H1 (cell line): Measurements from ENCODE around the gene HBB. TPM values are rescaled to one million over a fixed set of nuclear protein-coding genes. Genes with fewer than 3 reads are reported as not detected.

Experiments used
- CTCF ChIA-PET: fragments of 300-600 bp; sonication (Branson Sonifier 250); formaldehyde crosslinking; loops from one replicate; lab custom pipeline; 2021; ENCODE audit not compliant: partially characterized antibody; lab: Charles Lee
- POLR2A ChIA-PET: fragments of 300-600 bp; sonication (Branson Sonifier 250); formaldehyde crosslinking; loops from one replicate; lab custom pipeline; 2021; ENCODE audit warnings: inconsistent platforms; ENCODE audit not compliant: partially characterized antibody; lab: Charles Lee
- DNase-seq, 2 experiments: peaks; one replicate each; pipeline versions ENCODE4 v3.0.0 to v3.0.0-alpha.2; 2010 to 2022; ENCODE audit warnings: low spot score in 2 of 2, low read depth in 1 of 2, mixed read lengths in 1 of 2
- FAIRE-seq: peaks from 2 replicates; lab custom pipeline; 2011; peaks lifted over from hg19 to GRCh38; lab: Jason Lieb, UNC
- H2AFZ ChIP-seq: 2 replicates; pipeline ENCODE4 v1.8.1; 2012; ENCODE audit warnings: low read length, inconsistent platforms
- H2AK5ac ChIP-seq: 2 replicates; pipeline ENCODE4 v1.6.1; 2013; ENCODE audit warnings: low read depth, low read length
- H2BK120ac ChIP-seq: replicated peaks from 2 replicates; pipeline ENCODE3; 2013; ENCODE audit warnings: low read depth, low read length, inconsistent platforms
- H2BK12ac ChIP-seq: 2 replicates; pipeline ENCODE4 v1.6.1; 2013; ENCODE audit warnings: low read depth, low read length
- H2BK15ac ChIP-seq: 2 replicates; pipeline ENCODE4 v1.6.1; 2013; ENCODE audit warnings: low read length
- H2BK20ac ChIP-seq: 2 replicates; pipeline ENCODE4 v1.6.1; 2013; ENCODE audit warnings: low read length
- H2BK5ac ChIP-seq: 2 replicates; pipeline ENCODE4 v1.6.1; 2013; ENCODE audit warnings: low read depth, low read length
- H3K14ac ChIP-seq: 2 replicates; pipeline ENCODE4 v1.6.1; 2013; ENCODE audit warnings: inconsistent platforms; ENCODE audit not compliant: insufficient read length
- H3K18ac ChIP-seq: 2 replicates; pipeline ENCODE4 v1.6.1; 2013; ENCODE audit warnings: low read length; ENCODE audit errors: extremely low read depth
- H3K23ac ChIP-seq: 2 replicates; pipeline ENCODE4 v1.6.1; 2013; ENCODE audit warnings: inconsistent platforms; ENCODE audit not compliant: insufficient read length
- H3K23me2 ChIP-seq: 2 replicates; pipeline ENCODE4 v1.6.1; 2013; ENCODE audit warnings: low read depth, low read length
- H3K27ac ChIP-seq: 2 replicates; pipeline ENCODE4 v1.6.1; 2011; ENCODE audit warnings: low read depth, low read length, inconsistent platforms
- H3K27me3 ChIP-seq, 4 experiments: replicated peaks in 1 of 4; 1 replicate in 1 of 4; 2 replicates in 3 of 4; pipeline versions ENCODE4 v1.6.1 to v1.8.1; 2011 to 2013; ENCODE audit warnings: low read length in 3 of 4, mild to moderate bottlenecking in 3 of 4, inconsistent platforms in 2 of 4, mixed read lengths in 2 of 4, moderate library complexity in 1 of 4; ENCODE audit not compliant: control insufficient read depth in 3 of 4, insufficient read depth in 3 of 4; ENCODE audit errors: extremely low read depth in 1 of 4
- H3K36me3 ChIP-seq, 4 experiments: 2 replicates each; pipeline versions ENCODE4 v1.6.1 to v1.8.1; 2011 to 2013; ENCODE audit warnings: mild to moderate bottlenecking in 4 of 4, low read length in 3 of 4, moderate library complexity in 2 of 4, control low read depth in 1 of 4, inconsistent platforms in 1 of 4; ENCODE audit not compliant: insufficient read depth in 4 of 4, control insufficient read depth in 2 of 4
- H3K4ac ChIP-seq: replicated peaks from 2 replicates; pipeline ENCODE3; 2013; ENCODE audit warnings: low read length, low read depth, mixed read lengths, inconsistent platforms; ENCODE audit not compliant: insufficient read length
- H3K4me1 ChIP-seq, 4 experiments: replicated peaks in 1 of 4; 1 replicate in 1 of 4; 2 replicates in 3 of 4; pipeline versions ENCODE4 v1.6.1 to v1.8.1; 2011 to 2013; ENCODE audit warnings: low read length in 3 of 4, inconsistent platforms in 2 of 4, mixed read lengths in 1 of 4; ENCODE audit not compliant: insufficient read depth in 4 of 4, control insufficient read depth in 3 of 4
- H3K4me2 ChIP-seq, 2 experiments: 2 replicates each; pipeline versions ENCODE4 v1.6.1 to v1.8.1; 2011 to 2013; ENCODE audit warnings: low read depth in 2 of 2, low read length in 2 of 2, control low read depth in 1 of 2, inconsistent platforms in 1 of 2, mild to moderate bottlenecking in 1 of 2; ENCODE audit not compliant: insufficient read depth in 1 of 2
- H3K4me3 ChIP-seq, 4 experiments: fragments of 200-600, 300-600 bp in 1 of 4; sonication (generic), shearing (Covaris generic), sonication (Bioruptor Twin) in 1 of 4; 2 replicates each; pipeline versions ENCODE4 v1.5.1 to v1.8.1; 2011 to 2016; ENCODE audit warnings: low read length in 4 of 4, low read depth in 3 of 4, control low read depth in 2 of 4, inconsistent platforms in 2 of 4, mild to moderate bottlenecking in 2 of 4, mixed read lengths in 1 of 4, moderate library complexity in 1 of 4; ENCODE audit not compliant: insufficient read depth in 2 of 4; ENCODE audit errors: extremely low read depth in 1 of 4
- H3K56ac ChIP-seq: replicated peaks from 2 replicates; pipeline ENCODE3; 2013; ENCODE audit warnings: low read depth, mild to moderate bottlenecking, mixed read lengths, low read length, inconsistent platforms; ENCODE audit not compliant: insufficient read length
- H3K79me1 ChIP-seq: 2 replicates; pipeline ENCODE4 v1.6.1; 2013; ENCODE audit warnings: low read depth, low read length, control low read depth
- H3K79me2 ChIP-seq, 2 experiments: 2 replicates each; pipeline versions ENCODE4 v1.6.1 to v1.8.1; 2012 to 2013; ENCODE audit warnings: low read length in 2 of 2, mild to moderate bottlenecking in 2 of 2, inconsistent platforms in 1 of 2; ENCODE audit not compliant: insufficient read depth in 2 of 2, control insufficient read depth in 1 of 2
- H3K9ac ChIP-seq, 4 experiments: replicated peaks in 1 of 4; 1 replicate in 1 of 4; 2 replicates in 3 of 4; pipeline versions ENCODE4 v1.6.1 to v1.8.1; 2011 to 2013; ENCODE audit warnings: low read depth in 3 of 4, low read length in 3 of 4, control low read depth in 2 of 4, mild to moderate bottlenecking in 2 of 4, moderate library complexity in 2 of 4, inconsistent platforms in 1 of 4; ENCODE audit errors: extremely low read depth in 1 of 4
- H3K9me3 ChIP-seq, 2 experiments: 2 replicates each; pipeline versions ENCODE4 v1.6.1 to v1.8.1; 2012 to 2013; ENCODE audit warnings: mild to moderate bottlenecking in 2 of 2, moderate library complexity in 2 of 2, control low read depth in 1 of 2, inconsistent platforms in 1 of 2, low read depth in 1 of 2, low read length in 1 of 2, mixed read lengths in 1 of 2; ENCODE audit not compliant: insufficient read depth in 2 of 2
- H4K20me1 ChIP-seq, 2 experiments: replicated peaks in 1 of 2; 2 replicates each; pipeline versions ENCODE3 to v1.8.1; 2011 to 2013; ENCODE audit warnings: inconsistent platforms in 2 of 2, low read length in 2 of 2, mild to moderate bottlenecking in 1 of 2; ENCODE audit not compliant: insufficient read depth in 2 of 2, control insufficient read depth in 1 of 2
- H4K5ac ChIP-seq: 2 replicates; pipeline ENCODE4 v1.6.1; 2013; ENCODE audit warnings: low read length, low read depth, mixed read lengths, inconsistent platforms; ENCODE audit not compliant: insufficient read length
- H4K8ac ChIP-seq: 2 replicates; pipeline ENCODE4 v1.8.0; 2013; ENCODE audit warnings: mild to moderate bottlenecking, moderate library complexity, low read length, inconsistent platforms; ENCODE audit not compliant: insufficient read depth; ENCODE audit errors: extremely low read depth
- H4K91ac ChIP-seq: replicated peaks from 2 replicates; pipeline ENCODE3; 2013; ENCODE audit warnings: low read length, mixed read lengths, inconsistent platforms; ENCODE audit not compliant: insufficient read length
- BACH1 ChIP-seq: IDR thresholded peaks from 2 replicates; pipeline ENCODE4 v1.6.1; 2012; ENCODE audit warnings: low read length, improper control_type of control experiment
- EP300 ChIP-seq, 2 experiments: IDR thresholded peaks; 1 replicate in 1 of 2; 2 replicates in 1 of 2; pipeline ENCODE4 v1.6.1; 2011 to 2012; ENCODE audit warnings: low read depth in 2 of 2, low read length in 2 of 2, mild to moderate bottlenecking in 2 of 2, borderline replicate concordance in 1 of 2, inconsistent platforms in 1 of 2, moderate library complexity in 1 of 2
- FOSL1 ChIP-seq: IDR thresholded peaks from 2 replicates; pipeline ENCODE4 v1.6.1; 2011; ENCODE audit warnings: mild to moderate bottlenecking, low read depth, low read length, moderate library complexity; ENCODE audit not compliant: insufficient read depth
- HDAC2 ChIP-seq, 2 experiments: fragments of 300-600 bp in 1 of 2; sonication (generic) in 1 of 2; IDR thresholded peaks; 2 replicates each; pipeline ENCODE4 v1.6.1; 2011 to 2012; ENCODE audit warnings: low read depth in 2 of 2, low read length in 2 of 2, mild to moderate bottlenecking in 2 of 2, moderate library complexity in 2 of 2, borderline replicate concordance in 1 of 2, inconsistent platforms in 1 of 2
- JUN ChIP-seq: IDR thresholded peaks from 2 replicates; pipeline ENCODE4 v1.6.1; 2011; ENCODE audit warnings: low read depth, mild to moderate bottlenecking, improper control_type of control experiment, low read length
- KDM5A ChIP-seq: fragments of 200-600 bp; IDR thresholded peaks from 2 replicates; pipeline ENCODE4 v1.7.1; 2012; ENCODE audit warnings: mild to moderate bottlenecking, low read length, inconsistent platforms, mixed read lengths
- NRF1 ChIP-seq: IDR thresholded peaks from 2 replicates; pipeline ENCODE4 v1.6.1; 2011; ENCODE audit warnings: mild to moderate bottlenecking, low read depth, low read length, improper control_type of control experiment
- SP2 ChIP-seq: IDR thresholded peaks from 2 replicates; pipeline ENCODE4 v1.6.1; 2012; ENCODE audit warnings: mild to moderate bottlenecking, low read length, inconsistent platforms
- TCF12 ChIP-seq: IDR thresholded peaks from 2 replicates; pipeline ENCODE4 v1.6.1; 2011; ENCODE audit warnings: low read depth, mild to moderate bottlenecking, low read length
- TEAD4 ChIP-seq: IDR thresholded peaks from 2 replicates; pipeline ENCODE4 v1.6.1; 2012; ENCODE audit warnings: low read depth, low read length, inconsistent platforms, mixed read lengths
- WGBS, 2 experiments: shearing (Covaris generic) in 1 of 2; methylation state at CpG; one replicate each; pipeline versions ENCODE4 v1.1.6 to v1.1.7; 2013 to 2015; ENCODE audit warnings: low lambda C conversion rate in 2 of 2, mixed read lengths in 2 of 2, inconsistent platforms in 1 of 2, low coverage in 1 of 2, missing lambda C conversion rate in 1 of 2; ENCODE audit not compliant: insufficient replicate concordance in 2 of 2, insufficient coverage in 1 of 2, insufficient read length in 1 of 2; ENCODE audit errors: extremely low coverage in 1 of 2, missing lambda C conversion rate in 1 of 2; 5-methylcytosine and 5-hydroxymethylcytosine counted together
- polyA plus RNA-seq, 7 experiments: library from polyadenylated mRNA; depleted of rRNA in 3 of 7; stranded (reverse) in 5 of 7; unstranded in 2 of 7; fragments of >200 nt in 5 of 7; fragments of 200-250 nt in 2 of 7; gene quantifications; 1 replicate in 5 of 7; 2 replicates in 1 of 7; 4 replicates in 1 of 7; pipeline versions ENCODE4 v1.2.1 to v1.2.3, GENCODE V29; 2011 to 2013; ENCODE audit warnings: missing spikeins in 2 of 7, mixed read lengths in 2 of 7
- total RNA-seq: library from RNA; stranded (reverse); fragmentation: NEBNext Ultra II Directional; extraction: Animal tissue kit (Norgen Biotek cat#: 25700); gene quantifications from 2 replicates; pipeline ENCODE4 v1.2.1, GENCODE V29; 2021
- TF ChIP-seq, protein P1 (sequence below): IDR thresholded peaks from 2 replicates; pipeline ENCODE4 v1.6.1; 2011; ENCODE audit warnings: low read length, improper control_type of control experiment

Gene HBB
- total and polyA plus RNA-seq, 2 of the 8 experiments (the other 6 are each of a cell fraction or from before 2014, with no cell fraction given), result not detected

DNA sequence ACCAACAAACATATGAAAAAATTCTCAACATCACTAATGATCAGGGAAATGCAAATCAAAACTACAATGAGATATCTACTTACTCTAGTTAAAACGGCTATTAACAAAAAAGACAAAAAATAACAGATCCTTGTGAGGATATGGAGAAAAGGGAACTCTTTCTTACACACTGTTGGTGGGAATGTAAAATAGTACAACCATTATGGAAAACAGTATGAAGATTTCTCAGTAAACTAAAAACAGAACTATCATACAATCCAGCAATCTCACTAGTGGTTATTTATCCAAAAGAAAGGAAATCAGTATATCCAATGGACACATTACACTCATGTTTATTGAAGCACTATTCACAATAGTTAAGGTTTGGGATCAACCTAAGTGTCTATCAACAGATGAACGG lies 39.0 kb upstream of the HBB start:
- H3K23me2 ChIP-seq, result no peaks in the 10 kb centered on the region
- 39% methylated on average over 2 of the region's 2 CpGs; no CpG with 5 or more reads in 1 of the 2 experiments for WGBS, 2 experiments
- no peak overlapping the region for H3K18ac ChIP-seq
- no peak overlapping the region for H3K4me3 ChIP-seq
- H2BK20ac ChIP-seq, result no peak overlapping the region
- no peak for FAIRE-seq
- H4K5ac ChIP-seq, result no peak overlapping the region
- no peak overlapping the region for H4K91ac ChIP-seq
- no peaks in the 10 kb centered on the region for H3K79me2 ChIP-seq
- H2BK120ac ChIP-seq, result no peak overlapping the region
- no peak overlapping the region for H3K14ac ChIP-seq
- no peak overlapping the region for H3K27ac ChIP-seq
- no peaks in the 10 kb centered on the region for H4K20me1 ChIP-seq
- no peak overlapping the region for H3K4ac ChIP-seq
- H3K36me3 ChIP-seq, result no peaks in the 10 kb centered on the region
- no peaks in the 10 kb centered on the region for H3K4me1 ChIP-seq
- no peak overlapping the region for H3K4me2 ChIP-seq
- no peak overlapping the region for H2AK5ac ChIP-seq
- no peak overlapping the region for H2BK5ac ChIP-seq
- DNase-seq, result no peak
- H4K8ac ChIP-seq, result no peak overlapping the region
- ChIA-PET POLR2A (no interaction called here), CTCF (no interaction called here)
- no peaks in the 10 kb centered on the region for H3K27me3 ChIP-seq
- no peaks in the 10 kb centered on the region for H3K79me1 ChIP-seq
- no peak overlapping the region for H3K56ac ChIP-seq
- no peak overlapping the region for H2BK12ac ChIP-seq
- H3K9ac ChIP-seq, result no peak overlapping the region
- H3K23ac ChIP-seq, result no peak overlapping the region
- H3K9me3 ChIP-seq, result no peaks in the 10 kb centered on the region
- TF ChIP-seq EP300 (IDR thresholded peaks at IDR 0.05; ENCODE audit: borderline replicate concordance in 1 of 2, low read depth in 2 of 2, low read length in 2 of 2) (no peak), JUN (no peak), TCF12 (no peak), SP2 (no peak), NRF1 (no peak), KDM5A (no peak), FOSL1 (no peak), TEAD4 (no peak), HDAC2 (IDR thresholded peaks at IDR 0.05; ENCODE audit: borderline replicate concordance in 1 of 2, low read depth in 2 of 2, low read length in 2 of 2) (no peak), BACH1 (no peak)
- TF ChIP-seq, protein P1, sequence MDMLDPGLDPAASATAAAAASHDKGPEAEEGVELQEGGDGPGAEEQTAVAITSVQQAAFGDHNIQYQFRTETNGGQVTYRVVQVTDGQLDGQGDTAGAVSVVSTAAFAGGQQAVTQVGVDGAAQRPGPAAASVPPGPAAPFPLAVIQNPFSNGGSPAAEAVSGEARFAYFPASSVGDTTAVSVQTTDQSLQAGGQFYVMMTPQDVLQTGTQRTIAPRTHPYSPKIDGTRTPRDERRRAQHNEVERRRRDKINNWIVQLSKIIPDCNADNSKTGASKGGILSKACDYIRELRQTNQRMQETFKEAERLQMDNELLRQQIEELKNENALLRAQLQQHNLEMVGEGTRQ, result no peak
- H2BK15ac ChIP-seq, result no peak overlapping the region
- H2AFZ ChIP-seq, result no peak overlapping the region
